ENCODE data around the gene MTFR1L.

MTFR1L gene

GRCh38 chr1:25792115-25792514, 27.6 kb upstream of the MTFR1L start:
- DNase-seq, result no peak

- no peak for DNase-seq
These were observed 26.1 kb upstream of the MTFR1L start for GRCh38 chr1:25793585-25794170.

GRCh38 chr1:25794325-25794724, 25.4 kb upstream of the MTFR1L start:
- DNase-seq, result no peak

- no peak for DNase-seq
These were observed 24.5 kb upstream of the MTFR1L start for GRCh38 chr1:25795211-25795610.

- DNase-seq, result peak; percentile 40
These were observed 23.6 kb upstream of the MTFR1L start for GRCh38 chr1:25795946-25796810.

GRCh38 chr1:25796811-25797458, 22.8 kb upstream of the MTFR1L start:
- peak; percentile 88 for DNase-seq

- peak; percentile 39 for DNase-seq
These were observed 21.8 kb upstream of the MTFR1L start for GRCh38 chr1:25797939-25798338.

- no peak for DNase-seq
These were observed 20.9 kb upstream of the MTFR1L start for GRCh38 chr1:25798666-25799351.

GRCh38 chr1:25799352-25799934, 20.3 kb upstream of the MTFR1L start:
- no peak for DNase-seq

- DNase-seq, result peak; percentile 17
These were observed 19.6 kb upstream of the MTFR1L start, which contains the start of gene SELENON for GRCh38 chr1:25799935-25800702. Gene SELENON (plus strand): TSS chr1:25800193. CDS start chr1:25800231, 38 bp downstream.

- no peak for DNase-seq
These were observed 18.9 kb upstream of the MTFR1L start for GRCh38 chr1:25800703-25801377.

GRCh38 chr1:25802915-25803314, 16.8 kb upstream of the MTFR1L start:
- DNase-seq, result no peak

GRCh38 chr1:25803368-25803767, 16.4 kb upstream of the MTFR1L start:
- no peak for DNase-seq

- no peak for DNase-seq
These were observed 15.3 kb upstream of the MTFR1L start for GRCh38 chr1:25804244-25804963.

GRCh38 chr1:25804964-25805862, 14.5 kb upstream of the MTFR1L start:
- DNase-seq, result no peak

- DNase-seq, result no peak
These were observed 13.9 kb upstream of the MTFR1L start for GRCh38 chr1:25805863-25806225.

- no peak for DNase-seq
These were observed 13.3 kb upstream of the MTFR1L start for GRCh38 chr1:25806418-25806817.

- no peak for DNase-seq
These were observed 12.0 kb upstream of the MTFR1L start for GRCh38 chr1:25807480-25808390.
